PC-3 (cell line): ENCODE data around the gene ST14. TPM values are rescaled to one million over a fixed set of nuclear protein-coding genes. Genes with fewer than 3 reads are reported as not detected.
"Not testable (repeated sequence)": the region's sequence is repeated elsewhere in the genome, so short reads cannot be mapped to it uniquely, and the experiment has no call there.

Experiments used
- ATAC-seq: fragments of 200-7000 bp; cut with Tn5 transposase; 2 replicates; pipeline ENCODE4 v1.9.1; 2020; ENCODE audit warnings: mild to moderate bottlenecking, moderate library complexity
- BruUV-seq: library from RNA; stranded (reverse); fragments of 400-500 nt; replicated peaks from 2 replicates; lab custom pipeline; 2021; lab: Mats Ljungman, UMichigan
- CTCF ChIA-PET: fragments of 300-600 bp; sonication (Branson Sonifier 250); formaldehyde crosslinking; loops from one replicate; lab custom pipeline; 2022; ENCODE audit warnings: antibody characterized with exemption; lab: Charles Lee
- POLR2A ChIA-PET: fragments of 300-600 bp; sonication (Branson Sonifier 250); formaldehyde crosslinking; loops from one replicate; lab custom pipeline; 2022; ENCODE audit warnings: antibody characterized with exemption; ENCODE audit not compliant: unreplicated experiment; lab: Charles Lee
- DNase-seq: peaks from one replicate; pipeline ENCODE4 v3.0.0-alpha.2; 2015
- H2AFZ ChIP-seq: fragments of 300-600 bp; sonication (generic); 2 replicates; pipeline ENCODE4 v1.6.0; 2016; ENCODE audit warnings: antibody characterized with exemption, low read length
- H3F3A ChIP-seq: fragments of 300-600 bp; sonication (generic); one replicate; pipeline ENCODE4 v1.6.0; 2017; ENCODE audit warnings: antibody characterized with exemption, low read length, control low read depth, mild to moderate bottlenecking; ENCODE audit not compliant: unreplicated experiment
- H3K27ac ChIP-seq: fragments of 300-600 bp; sonication (generic); 2 replicates; pipeline ENCODE4 v1.5.1; 2016; ENCODE audit warnings: mild to moderate bottlenecking, low read length
- H3K27me3 ChIP-seq: fragments of 300-600 bp; sonication (generic); 2 replicates; pipeline ENCODE4 v1.6.1; 2016; ENCODE audit warnings: low read length, mixed read lengths
- H3K36me3 ChIP-seq: fragments of 300-600 bp; sonication (generic); 2 replicates; pipeline ENCODE4 v1.6.1; 2016; ENCODE audit warnings: low read depth, mixed run types, low read length, mixed read lengths
- H3K4me1 ChIP-seq: fragments of 300-600 bp; sonication (generic); 2 replicates; pipeline ENCODE4 v1.5.1; 2016; ENCODE audit warnings: low read length; ENCODE audit not compliant: insufficient read depth
- H3K4me2 ChIP-seq: fragments of 300-600 bp; sonication (generic); 2 replicates; pipeline ENCODE4 v1.6.0; 2016; ENCODE audit warnings: low read length
- H3K4me3 ChIP-seq: fragments of 300-600 bp; sonication (generic); 2 replicates; pipeline ENCODE4 v1.5.1; 2016; ENCODE audit warnings: mild to moderate bottlenecking, low read length, mixed read lengths
- H3K79me2 ChIP-seq: fragments of 300-600 bp; sonication (generic); 2 replicates; pipeline ENCODE4 v1.6.1; 2017; ENCODE audit warnings: low read length, mixed read lengths
- H3K9ac ChIP-seq: fragments of 300-600 bp; sonication (generic); 2 replicates; pipeline ENCODE4 v1.6.0; 2016; ENCODE audit warnings: mild to moderate bottlenecking, low read length
- H3K9me2 ChIP-seq: fragments of 300-600 bp; sonication (generic); replicated peaks from 2 replicates; pipeline ENCODE4 v1.6.1; 2016; ENCODE audit warnings: mixed run types, low read length, mixed read lengths
- H3K9me3 ChIP-seq: fragments of 300-600 bp; sonication (generic); 2 replicates; pipeline ENCODE4 v1.6.1; 2016; ENCODE audit warnings: low read length, mixed read lengths
- H4K20me1 ChIP-seq: fragments of 300-600 bp; sonication (generic); 2 replicates; pipeline ENCODE4 v1.6.1; 2016; ENCODE audit warnings: low read length, mixed read lengths
- EZH2 ChIP-seq: fragments of 300-600 bp; sonication (generic); IDR thresholded peaks from one replicate; pipeline ENCODE4 v1.6.1; 2017; ENCODE audit warnings: antibody characterized with exemption, mild to moderate bottlenecking, low read length; ENCODE audit not compliant: unreplicated experiment
- EZH2phosphoT487 ChIP-seq: fragments of 300-600 bp; sonication (generic); IDR thresholded peaks from 2 replicates; pipeline ENCODE4 v1.6.1; 2018; ENCODE audit warnings: mild to moderate bottlenecking, antibody characterized with exemption, low read length, borderline replicate concordance
- intact Hi-C: fragments of 100-400 bp; cut with micrococcal nuclease; formaldehyde crosslinking; loops from 2 replicates; pipeline ENCODE4 v1.9.0; 2023
- total RNA-seq: library from RNA; depleted of rRNA; stranded (reverse); fragments of >200 nt; gene quantifications from 2 replicates; pipeline ENCODE4 v1.2.3, GENCODE V29; 2014
- TF ChIP-seq, protein P1 (sequence below): fragments of 300-600 bp; sonication (generic); conservative IDR thresholded peaks from 2 replicates; pipeline ENCODE4 v1.5.1; 2017; ENCODE audit warnings: antibody characterized with exemption, low read depth, mild to moderate bottlenecking, low read length

The ST14 gene
- total RNA-seq, 1 experiment from 2014 or later: 231 TPM

DNA sequence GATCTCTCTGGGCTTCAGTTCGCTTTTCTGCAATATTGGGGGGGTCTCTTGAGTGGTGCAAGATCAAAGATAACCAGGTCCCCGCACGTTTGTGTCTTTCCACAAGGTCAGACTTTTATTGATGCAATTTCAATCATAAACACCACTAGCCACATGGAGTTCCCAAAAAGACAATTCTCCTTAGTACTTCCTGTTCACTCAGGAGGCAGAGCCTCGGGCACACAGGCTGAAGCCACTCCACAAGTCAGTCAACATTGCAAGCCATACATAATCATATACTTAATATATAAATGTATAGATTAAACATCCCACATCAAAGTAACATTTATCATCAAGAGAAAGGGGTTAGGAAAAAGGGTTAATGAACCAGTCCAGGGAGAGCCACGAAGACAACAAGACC, 12.0 kb downstream of the ST14 start:
- no peak overlapping the region for H3K4me3 ChIP-seq
- no peaks in the 10 kb centered on the region for H3F3A ChIP-seq
- intact Hi-C loops: no loop called here
- H3K9ac ChIP-seq: no peak overlapping the region
- POLR2A ChIA-PET: no interaction called here
- H3K27me3 ChIP-seq: no peaks in the 10 kb centered on the region
- no peaks in the 10 kb centered on the region for H3K9me3 ChIP-seq
- H2AFZ ChIP-seq: no peak overlapping the region
- H3K36me3 ChIP-seq: peaks cover 13% of the 10 kb centered on the region
- TF ChIP-seq EZH2phosphoT487 (no peak), EZH2 (no peak)
- TF ChIP-seq, protein P1, sequence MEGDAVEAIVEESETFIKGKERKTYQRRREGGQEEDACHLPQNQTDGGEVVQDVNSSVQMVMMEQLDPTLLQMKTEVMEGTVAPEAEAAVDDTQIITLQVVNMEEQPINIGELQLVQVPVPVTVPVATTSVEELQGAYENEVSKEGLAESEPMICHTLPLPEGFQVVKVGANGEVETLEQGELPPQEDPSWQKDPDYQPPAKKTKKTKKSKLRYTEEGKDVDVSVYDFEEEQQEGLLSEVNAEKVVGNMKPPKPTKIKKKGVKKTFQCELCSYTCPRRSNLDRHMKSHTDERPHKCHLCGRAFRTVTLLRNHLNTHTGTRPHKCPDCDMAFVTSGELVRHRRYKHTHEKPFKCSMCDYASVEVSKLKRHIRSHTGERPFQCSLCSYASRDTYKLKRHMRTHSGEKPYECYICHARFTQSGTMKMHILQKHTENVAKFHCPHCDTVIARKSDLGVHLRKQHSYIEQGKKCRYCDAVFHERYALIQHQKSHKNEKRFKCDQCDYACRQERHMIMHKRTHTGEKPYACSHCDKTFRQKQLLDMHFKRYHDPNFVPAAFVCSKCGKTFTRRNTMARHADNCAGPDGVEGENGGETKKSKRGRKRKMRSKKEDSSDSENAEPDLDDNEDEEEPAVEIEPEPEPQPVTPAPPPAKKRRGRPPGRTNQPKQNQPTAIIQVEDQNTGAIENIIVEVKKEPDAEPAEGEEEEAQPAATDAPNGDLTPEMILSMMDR: no peak
- H3K4me1 ChIP-seq: peaks cover 23% of the 10 kb centered on the region
- DNase-seq (no peak), ATAC-seq (no peak)
- peaks cover 95% of the 10 kb centered on the region for H3K79me2 ChIP-seq
- H3K9me2 ChIP-seq: no peaks in the 10 kb centered on the region
- CTCF ChIA-PET: no interaction called here
- H3K4me2 ChIP-seq: no peak overlapping the region
- H4K20me1 ChIP-seq: peaks cover 32% of the 10 kb centered on the region
- no TSS peak for BruUV-seq
- H3K27ac ChIP-seq: no peak overlapping the region

DNA sequence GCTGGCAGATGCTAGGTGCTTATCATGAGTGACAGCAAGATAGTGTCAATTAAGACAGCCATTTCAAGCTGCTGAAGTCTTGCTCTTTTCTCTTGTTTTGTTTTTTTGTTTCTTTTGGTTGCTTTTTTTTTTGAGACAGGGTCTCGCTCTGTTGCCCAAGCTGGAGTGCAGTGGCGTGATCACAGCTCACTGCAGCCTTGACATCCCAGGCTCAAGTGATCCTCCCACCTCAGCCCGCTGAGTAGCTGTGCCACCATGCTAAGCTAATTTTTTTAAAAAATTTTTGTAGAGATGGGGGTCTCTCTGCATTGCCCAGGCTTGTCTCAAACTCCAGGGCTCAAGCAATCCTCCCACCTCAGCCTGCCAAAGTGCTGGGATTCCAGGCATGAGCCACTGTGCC, 12.4 kb downstream of the ST14 start:
- H3K27ac ChIP-seq, intact Hi-C loops, H3K9me2 ChIP-seq, BruUV-seq, CTCF ChIA-PET, POLR2A ChIA-PET, H3F3A ChIP-seq, DNase-seq, H3K4me3 ChIP-seq, H2AFZ ChIP-seq, ATAC-seq, H3K9me3 ChIP-seq, H3K4me2 ChIP-seq, H3K27me3 ChIP-seq, H3K9ac ChIP-seq: not testable (repeated sequence)
- Histone ChIP-seq H3K79me2 (peaks cover 96% of the 10 kb centered on the region), H3K4me1 (peaks cover 18% of the 10 kb centered on the region), H4K20me1 (peaks cover 32% of the 10 kb centered on the region), H3K36me3 (peaks cover 13% of the 10 kb centered on the region)

DNA sequence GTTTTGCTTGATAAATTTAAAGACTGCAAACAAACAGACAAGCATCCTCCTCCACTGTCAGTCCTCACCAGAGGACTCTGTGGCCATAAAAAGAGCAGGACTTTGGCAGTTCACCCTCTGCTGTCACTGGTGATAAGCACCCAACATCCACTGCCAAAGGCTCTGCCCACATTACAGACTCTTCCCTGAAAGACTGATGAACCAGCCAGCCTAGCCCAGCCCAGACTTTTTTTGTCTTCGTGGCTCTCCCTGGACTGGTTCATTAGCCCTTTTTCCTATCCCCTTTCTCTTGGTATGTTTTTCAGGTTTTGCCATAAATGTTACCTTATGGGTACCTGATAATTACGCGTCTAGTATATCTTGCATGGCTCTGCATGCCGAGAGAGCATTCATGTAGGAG, 15.1 kb downstream of the ST14 start:
- H3K4me1 ChIP-seq: no peaks in the 10 kb centered on the region
- H3K9ac ChIP-seq: no peak overlapping the region
- TF ChIP-seq EZH2phosphoT487 (no peak), EZH2 (no peak)
- TF ChIP-seq, protein P1: no peak
- DNase-seq (no peak), ATAC-seq (no peak)
- H4K20me1 ChIP-seq: peaks cover 26% of the 10 kb centered on the region
- no peak overlapping the region for H2AFZ ChIP-seq
- no peak overlapping the region for H3K4me2 ChIP-seq
- no peaks in the 10 kb centered on the region for H3F3A ChIP-seq
- CTCF ChIA-PET: no interaction called here
- no peaks in the 10 kb centered on the region for H3K9me3 ChIP-seq
- no TSS peak for BruUV-seq
- H3K79me2 ChIP-seq: peaks cover 96% of the 10 kb centered on the region
- peaks cover 13% of the 10 kb centered on the region for H3K36me3 ChIP-seq
- no peak overlapping the region for H3K27ac ChIP-seq
- H3K9me2 ChIP-seq: no peaks in the 10 kb centered on the region
- POLR2A ChIA-PET: no interaction called here
- no peaks in the 10 kb centered on the region for H3K27me3 ChIP-seq
- intact Hi-C loops: no loop called here
- no peak overlapping the region for H3K4me3 ChIP-seq
